Measurements from ENCODE around the gene SEC22C. TPM values are rescaled to one million over a fixed set of nuclear protein-coding genes. Genes with fewer than 3 reads are reported as not detected.

The SEC22C gene
- total and polyA plus RNA-seq, 2 of the 4 experiments (the other 2 are of a cell fraction) = 24.0 to 43.9 TPM

DNA sequence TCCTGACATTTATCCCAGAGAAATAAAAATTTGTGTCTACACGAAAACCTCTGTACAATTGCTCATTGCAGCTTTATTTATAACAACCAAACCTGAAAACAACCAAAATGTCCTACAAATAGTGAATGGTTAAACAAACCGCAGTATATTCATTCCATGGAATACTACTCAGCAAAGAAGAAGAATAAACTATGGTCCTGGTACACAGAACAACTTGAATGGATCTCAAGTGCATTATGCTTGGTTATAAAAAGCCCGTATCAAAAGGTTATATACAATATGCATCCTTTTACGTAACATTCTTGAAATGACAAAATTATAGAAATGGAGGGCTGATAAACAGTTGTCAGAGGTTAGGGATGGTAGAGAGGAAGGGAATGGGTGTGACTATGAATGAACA lies 3.7 kb downstream of the SEC22C start:
- H4K5ac ChIP-seq (ENCODE audit: low read depth, low read length) = no peak overlapping the region
- in situ Hi-C loops (cut with MboI; ENCODE audit: low sequenced_read_pairs) = no loop called here
- CTCF ChIA-PET = no interaction called here

More for the DNA sequence above, 3.7 kb downstream of the SEC22C start:
- H3K4me3 ChIP-seq (ENCODE audit: insufficient read depth, low read depth, low read length) = no peak overlapping the region
- H3K27ac ChIP-seq (ENCODE audit: insufficient read depth, low read length) = no peak overlapping the region
- intact Hi-C loops (cut with micrococcal nuclease) (no loop called here), dilution Hi-C loops (cut with HindIII; ENCODE audit: low sequenced_read_pairs, unreplicated experiment) (no loop called here)
- H3K18ac ChIP-seq (ENCODE audit: low read depth, low read length) = no peak overlapping the region
- H3K9ac ChIP-seq (ENCODE audit: low read depth, low read length) = no peak overlapping the region
- H2BK20ac ChIP-seq (ENCODE audit: low read depth, low read length) = no peak overlapping the region
- POLR2A ChIA-PET (ENCODE audit: unreplicated experiment) = no interaction called here
- H3K56ac ChIP-seq (ENCODE audit: extremely low read depth, insufficient read depth, low read length) = no peak overlapping the region
- no peak overlapping the region for H2BK5ac ChIP-seq (ENCODE audit: low read depth, low read length, poor library complexity, severe bottlenecking)
- BruUV-seq (replicated peaks) = no TSS peak
- no peak overlapping the region for H2AK5ac ChIP-seq (ENCODE audit: low read depth, low read length)
- no peak overlapping the region for H2BK15ac ChIP-seq (ENCODE audit: low read depth, low read length)
- H3K23ac ChIP-seq (ENCODE audit: low read depth, low read length) = no peak overlapping the region
- no peak overlapping the region for H2BK120ac ChIP-seq (ENCODE audit: low read depth, low read length)
- no peak for TF ChIP-seq RCOR1 (IDR thresholded peaks at IDR 0.05; ENCODE audit: insufficient replicate concordance, low read length)
- TF ChIP-seq POLR2A (IDR thresholded peaks at IDR 0.05; ENCODE audit: low read depth, low read length) = no peak
- TF ChIP-seq MXI1 (IDR thresholded peaks at IDR 0.05; ENCODE audit: borderline replicate concordance, low read depth, low read length) = no peak
- TF ChIP-seq BHLHE40 (IDR thresholded peaks at IDR 0.05; ENCODE audit: low read depth, low read length) = no peak
- no peak for TF ChIP-seq CEBPB (IDR thresholded peaks at IDR 0.05; ENCODE audit: low read depth, low read length)
- TF ChIP-seq, protein P1, sequence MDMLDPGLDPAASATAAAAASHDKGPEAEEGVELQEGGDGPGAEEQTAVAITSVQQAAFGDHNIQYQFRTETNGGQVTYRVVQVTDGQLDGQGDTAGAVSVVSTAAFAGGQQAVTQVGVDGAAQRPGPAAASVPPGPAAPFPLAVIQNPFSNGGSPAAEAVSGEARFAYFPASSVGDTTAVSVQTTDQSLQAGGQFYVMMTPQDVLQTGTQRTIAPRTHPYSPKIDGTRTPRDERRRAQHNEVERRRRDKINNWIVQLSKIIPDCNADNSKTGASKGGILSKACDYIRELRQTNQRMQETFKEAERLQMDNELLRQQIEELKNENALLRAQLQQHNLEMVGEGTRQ (IDR thresholded peaks at IDR 0.05; ENCODE audit: low read depth, low read length) = no peak
- no peak overlapping the region for H3K14ac ChIP-seq (replicated peaks; ENCODE audit: low read depth, low read length)
- no CpG with 5 or more reads among the region's 4 CpGs for WGBS, 2 experiments (ENCODE audit: extremely low coverage in 2 of 2, insufficient read length in 1 of 2)
- H4K8ac ChIP-seq (ENCODE audit: low read depth in 2 of 2, low read length in 2 of 2) = no peak overlapping the region
- DNase-seq (no peak), ATAC-seq (ENCODE audit: low read depth) (no peak)
- H3K36me3 ChIP-seq (ENCODE audit: control insufficient read depth, insufficient read depth, low read length) = peaks cover 8% of the 10 kb centered on the region
- H2AK9ac ChIP-seq (replicated peaks; ENCODE audit: low read depth, low read length, poor library complexity) = no peak overlapping the region
- no peaks in the 10 kb centered on the region for H3K9me3 ChIP-seq (ENCODE audit: control insufficient read depth, insufficient read depth, low read length)
- no peaks in the 10 kb centered on the region for H3K27me3 ChIP-seq (ENCODE audit: control insufficient read depth, insufficient read depth, low read length)
- H4K20me1 ChIP-seq (ENCODE audit: insufficient read depth, low read length) = no peaks in the 10 kb centered on the region
- H3K4ac ChIP-seq (ENCODE audit: low read depth, low read length) = no peak overlapping the region
- no peaks in the 10 kb centered on the region for H3K9me1 ChIP-seq (ENCODE audit: insufficient read depth, low read length)
- peaks cover 19 to 42% of the 10 kb centered on the region in 2 experiments for H3K79me1 ChIP-seq (ENCODE audit: low read depth in 1 of 2, low read length in 2 of 2)
- no peak overlapping the region for H4K91ac ChIP-seq (ENCODE audit: insufficient read depth, low read depth, low read length)
- H3K4me2 ChIP-seq (ENCODE audit: low read depth, low read length) = no peak overlapping the region
- H3K4me1 ChIP-seq (ENCODE audit: control insufficient read depth, insufficient read depth, low read length) = peaks cover 2% of the 10 kb centered on the region; the same call in 1 of the 2 replicates
- no peak overlapping the region for H2AFZ ChIP-seq (replicated peaks; ENCODE audit: low read length, poor library complexity)

All from IMR-90 (cell line).